HG03457 (cell line): ENCODE results near the gene TTYH2.

ENCODE experiments used
- ATAC-seq: cut with Tn5 transposase; IDR thresholded peaks from one replicate; pipeline ENCODE4 v1.9.1; 2021; ENCODE audit warnings: moderate number of reproducible peaks; ENCODE audit not compliant: unreplicated experiment

Gene TTYH2

DNA sequence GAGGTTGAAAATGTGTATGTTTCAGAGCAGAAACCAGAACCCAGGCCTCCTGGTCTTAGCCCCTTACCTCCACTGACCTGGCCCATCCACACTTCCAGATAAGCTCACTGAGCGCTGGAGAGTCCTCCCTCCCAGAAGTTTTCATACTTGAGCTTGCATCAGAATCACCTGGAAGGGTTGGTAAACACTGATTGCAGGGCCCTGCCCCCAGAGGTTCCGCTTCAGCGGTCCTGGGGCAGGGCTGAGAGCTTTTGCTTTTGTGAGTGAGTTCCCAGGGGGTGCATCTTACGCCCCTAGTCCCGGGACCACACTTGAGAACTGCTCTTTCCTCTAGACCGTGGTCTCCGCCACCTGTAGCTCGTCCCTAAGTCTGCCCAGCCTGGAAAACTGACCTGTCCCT, 20.6 kb downstream of the TTYH2 start:
- no peak for ATAC-seq

DNA sequence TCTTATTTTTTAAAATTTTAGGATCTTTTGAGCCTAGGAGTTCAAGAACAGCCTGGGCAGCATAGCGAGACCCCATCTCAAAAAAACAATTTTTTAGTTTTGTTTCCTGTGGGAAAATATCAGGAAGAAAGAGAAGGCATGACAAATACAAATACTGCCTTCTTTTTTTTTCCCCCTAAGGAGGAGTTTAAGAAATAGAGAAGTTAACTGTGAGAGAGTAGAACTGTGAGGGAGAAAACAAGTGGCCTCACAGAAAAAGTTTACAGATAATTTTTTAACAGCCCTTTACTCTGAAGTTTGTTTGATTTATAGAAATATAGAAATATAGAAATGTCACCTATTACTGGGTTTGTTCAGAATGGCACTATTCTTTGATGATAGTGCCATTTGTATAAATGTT, 21.1 kb downstream of the TTYH2 start:
- no peak for ATAC-seq

DNA sequence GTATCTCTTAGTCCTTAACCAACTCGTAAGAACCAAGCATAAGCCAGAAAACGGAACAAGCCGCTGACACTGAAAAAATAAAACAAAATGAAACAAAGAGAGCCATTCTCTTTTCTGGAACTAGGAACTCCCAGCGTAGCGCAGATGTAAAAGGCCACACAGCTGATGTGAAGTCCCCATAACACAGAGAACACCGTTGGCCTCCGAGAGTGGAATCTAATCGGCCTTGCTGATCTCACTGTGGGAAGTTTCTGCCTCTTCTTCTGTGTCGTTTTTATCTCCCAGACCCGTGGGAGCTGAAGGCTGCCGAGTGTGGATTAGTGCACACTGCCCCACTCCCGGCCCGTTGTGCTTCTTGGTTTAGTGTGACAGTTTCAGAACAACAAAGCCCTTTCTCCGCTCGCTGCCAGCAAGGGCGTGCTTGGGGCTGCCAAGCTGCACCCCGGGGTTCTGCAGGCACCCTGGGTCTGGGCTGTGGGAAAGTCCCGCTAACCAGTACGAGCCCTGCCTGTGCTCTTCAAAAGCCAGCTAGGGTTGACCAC, 21.7 kb downstream of the TTYH2 start:
- no peak for ATAC-seq

DNA sequence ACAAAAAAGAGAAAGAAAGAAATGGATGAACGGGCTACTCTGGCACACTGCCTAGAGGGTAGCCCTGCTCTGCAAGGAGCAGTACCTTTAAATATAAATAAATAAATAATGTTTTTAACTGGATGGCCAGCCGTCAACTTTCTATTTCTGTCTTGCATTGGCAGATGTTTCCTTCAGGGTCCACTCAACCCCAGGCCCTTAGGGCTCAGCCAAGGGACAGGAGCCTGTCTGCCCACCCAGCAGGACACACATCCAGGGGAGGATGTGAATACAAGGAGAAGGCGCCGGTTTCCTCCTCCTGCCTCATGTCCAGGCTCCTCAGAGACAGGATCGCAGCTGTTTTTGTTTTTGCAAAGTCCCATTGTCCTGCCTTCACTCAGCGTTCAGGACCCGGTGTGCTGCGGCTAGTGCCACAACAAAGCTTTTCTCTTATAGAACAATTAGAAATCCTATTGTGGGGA, 22.6 kb downstream of the TTYH2 start:
- no peak for ATAC-seq

DNA sequence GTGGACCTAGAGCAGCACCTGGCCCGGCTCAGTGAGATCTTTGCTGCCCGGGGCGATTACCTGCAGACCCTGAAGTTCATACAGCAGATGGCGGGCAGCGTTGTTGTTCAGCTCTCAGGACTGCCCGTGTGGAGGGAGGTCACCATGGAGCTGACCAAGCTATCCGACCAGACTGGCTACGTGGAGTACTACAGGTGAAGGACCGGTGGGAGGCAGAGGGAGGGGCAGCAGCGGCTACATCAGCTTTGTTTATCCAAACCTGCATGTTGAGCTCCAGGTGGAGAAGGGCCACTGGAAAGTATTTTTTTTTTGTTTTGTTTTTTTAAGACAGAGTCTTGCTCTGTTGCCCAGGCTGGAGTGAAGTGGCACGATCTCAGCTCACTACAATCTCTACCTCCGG, 23.9 kb downstream of the TTYH2 start:
- ATAC-seq = no peak

DNA sequence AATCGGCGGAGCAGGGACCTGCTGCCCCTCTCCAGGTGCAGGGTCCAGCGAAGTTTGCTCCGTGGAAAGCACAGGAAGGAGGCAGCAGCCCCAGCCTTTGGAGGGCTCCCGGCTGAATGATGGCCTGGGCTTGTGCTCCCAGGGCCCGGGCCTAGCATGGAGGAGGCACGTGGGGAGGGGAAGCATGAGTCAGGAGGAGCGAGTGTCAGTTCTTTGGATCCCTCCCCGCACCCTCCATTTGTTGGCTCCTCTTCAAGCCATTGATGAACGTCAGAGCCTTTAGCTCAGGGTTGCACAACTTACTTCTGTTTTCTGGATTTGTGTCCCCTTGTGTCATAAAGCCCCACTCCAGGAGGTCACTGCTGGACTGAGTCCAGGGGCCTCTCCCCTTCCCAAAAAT, 25.8 kb downstream of the TTYH2 start:
- ATAC-seq = no peak

DNA sequence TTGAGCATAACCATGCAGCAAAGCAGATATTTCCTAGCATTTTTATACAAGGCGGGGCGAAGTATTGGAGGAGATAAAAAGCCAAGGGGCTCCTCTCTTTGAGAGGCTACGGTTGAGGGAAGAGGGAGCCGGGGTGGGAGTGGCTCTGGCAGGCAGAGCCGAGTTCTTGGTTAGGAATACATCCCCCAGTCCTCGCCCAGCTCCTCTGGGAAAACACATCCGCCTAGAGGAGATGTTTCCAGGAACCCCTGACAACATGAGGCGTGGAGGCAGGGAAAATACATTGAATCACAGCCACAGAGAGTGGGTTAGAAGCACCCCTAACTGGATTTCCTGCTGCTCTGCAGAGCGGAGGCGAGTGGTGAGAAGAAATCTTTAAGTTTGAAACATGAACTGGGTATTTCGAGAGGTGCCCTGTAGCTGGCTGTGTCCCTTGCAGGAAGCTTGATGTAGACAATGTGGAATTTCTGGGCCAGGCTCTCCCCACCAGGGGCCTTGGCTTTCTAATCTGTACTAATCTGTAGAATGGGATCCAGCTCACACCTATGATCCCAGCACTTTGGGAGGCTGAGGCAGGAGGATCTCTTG, 27.3 kb downstream of the TTYH2 start:
- no peak for ATAC-seq

DNA sequence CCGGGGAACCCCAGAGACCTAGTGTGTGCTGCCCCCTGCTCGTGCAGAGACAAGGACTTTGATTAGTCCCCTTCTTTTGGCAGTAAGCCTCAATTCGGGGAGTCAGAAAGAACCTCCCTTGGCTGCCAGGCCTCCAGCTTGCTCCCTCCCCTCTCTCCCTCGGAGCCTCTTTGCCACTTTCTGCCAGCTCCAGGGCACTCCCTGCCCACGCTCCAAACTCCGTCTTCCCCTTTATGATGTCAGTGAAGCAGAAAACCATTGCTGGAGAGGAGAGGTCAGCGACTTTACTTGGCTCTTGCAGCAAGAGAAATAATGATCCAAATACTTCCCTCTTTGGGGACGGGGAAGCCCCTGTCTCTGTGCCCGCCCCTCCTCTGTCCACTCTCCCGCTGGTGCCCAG, 28.1 kb downstream of the TTYH2 start:
- no peak for ATAC-seq

DNA sequence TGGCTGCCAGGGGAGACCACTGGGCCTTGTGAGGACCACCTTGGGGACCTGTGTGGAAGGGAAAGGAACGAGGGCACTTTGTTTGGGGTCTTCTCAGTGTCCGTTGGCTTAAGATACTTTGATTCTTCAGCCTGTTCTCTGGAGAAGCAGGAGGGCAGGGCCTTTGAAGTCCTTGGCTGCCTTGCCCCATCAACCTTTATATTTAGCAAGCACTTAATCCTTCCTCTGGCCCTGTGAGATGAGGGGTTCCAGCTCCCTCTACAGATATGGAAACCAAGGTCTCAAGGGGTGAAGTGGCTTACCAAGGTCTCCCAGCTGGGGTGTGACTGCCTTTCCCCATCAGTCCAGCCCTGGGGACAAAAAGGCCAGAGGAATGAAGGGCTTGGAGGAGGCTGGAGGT, 28.5 kb downstream of the TTYH2 start:
- no peak for ATAC-seq

DNA sequence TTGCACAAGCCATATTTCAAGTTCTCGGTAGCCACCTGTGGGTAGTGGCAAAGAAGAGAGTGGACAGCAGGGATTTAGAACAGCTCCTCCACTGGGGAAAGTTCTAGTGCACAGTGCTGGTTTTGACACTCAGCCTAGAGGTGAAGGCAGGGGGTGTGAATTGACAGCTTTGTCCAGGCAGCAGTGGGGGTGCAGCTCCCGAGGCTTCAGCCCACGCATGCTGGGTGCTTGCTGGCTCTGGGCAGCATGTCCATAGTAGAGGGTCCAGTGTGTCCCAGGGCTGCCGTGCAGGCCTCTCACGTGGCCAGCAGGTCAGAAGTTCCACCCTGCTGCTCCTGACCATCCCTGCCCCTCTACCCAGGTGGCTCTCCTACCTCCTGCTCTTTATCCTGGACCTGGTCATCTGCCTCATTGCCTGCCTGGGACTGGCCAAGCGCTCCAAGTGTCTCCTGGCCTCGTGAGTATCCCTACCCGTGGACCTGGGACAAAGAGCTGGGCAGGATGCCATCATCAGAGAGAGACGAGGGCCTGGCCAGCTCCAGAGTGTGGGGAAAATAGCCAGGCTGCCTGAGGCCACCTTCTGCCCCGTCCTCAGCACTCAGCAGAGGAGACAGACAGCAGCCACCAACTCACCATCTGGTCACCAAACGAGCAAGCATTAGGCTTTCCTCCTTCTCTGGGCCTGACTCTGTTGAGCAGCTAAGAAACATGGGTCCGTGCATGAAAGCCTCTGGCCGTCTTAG, 29.8 kb downstream of the TTYH2 start:
- no peak for ATAC-seq

DNA sequence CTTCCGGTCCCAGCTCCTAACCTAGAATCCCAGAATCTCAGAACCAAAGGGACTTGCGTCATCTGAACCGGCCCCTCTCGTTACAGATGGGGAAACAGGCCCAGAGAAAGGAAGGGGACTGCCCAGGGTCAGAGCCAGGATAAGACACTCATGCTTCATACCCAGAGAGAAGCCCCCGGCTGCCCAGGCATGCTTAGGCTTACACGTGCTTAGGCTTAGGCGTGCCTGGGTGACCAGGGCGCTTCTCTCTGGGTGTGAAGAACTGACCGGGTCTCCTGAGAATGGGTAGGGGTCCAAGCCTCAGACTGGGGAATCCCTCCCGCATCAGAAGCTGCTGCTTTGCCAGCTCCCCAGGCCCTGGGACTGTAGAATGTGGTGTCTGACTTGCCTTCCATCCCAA, 30.8 kb downstream of the TTYH2 start:
- no peak for ATAC-seq

DNA sequence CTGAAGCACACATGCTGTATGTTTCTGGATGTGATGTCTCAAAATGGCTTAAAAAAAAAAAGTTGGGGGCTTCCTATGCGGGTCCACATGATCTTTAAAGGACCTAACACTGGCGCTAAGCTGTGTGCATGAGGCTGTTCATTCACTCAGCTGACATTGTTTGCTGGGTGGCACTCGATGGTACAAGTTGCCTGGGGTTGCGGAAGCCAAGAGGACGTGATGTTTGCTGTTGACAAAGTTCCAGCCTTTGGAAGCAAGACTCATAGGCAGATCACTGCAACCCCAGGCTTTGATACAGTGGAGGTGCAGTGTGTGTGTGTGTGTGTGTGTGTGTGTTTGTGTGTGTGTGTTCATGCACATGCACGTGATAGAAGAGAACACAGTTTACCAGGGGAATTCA, 31.2 kb downstream of the TTYH2 start:
- ATAC-seq = no peak

DNA sequence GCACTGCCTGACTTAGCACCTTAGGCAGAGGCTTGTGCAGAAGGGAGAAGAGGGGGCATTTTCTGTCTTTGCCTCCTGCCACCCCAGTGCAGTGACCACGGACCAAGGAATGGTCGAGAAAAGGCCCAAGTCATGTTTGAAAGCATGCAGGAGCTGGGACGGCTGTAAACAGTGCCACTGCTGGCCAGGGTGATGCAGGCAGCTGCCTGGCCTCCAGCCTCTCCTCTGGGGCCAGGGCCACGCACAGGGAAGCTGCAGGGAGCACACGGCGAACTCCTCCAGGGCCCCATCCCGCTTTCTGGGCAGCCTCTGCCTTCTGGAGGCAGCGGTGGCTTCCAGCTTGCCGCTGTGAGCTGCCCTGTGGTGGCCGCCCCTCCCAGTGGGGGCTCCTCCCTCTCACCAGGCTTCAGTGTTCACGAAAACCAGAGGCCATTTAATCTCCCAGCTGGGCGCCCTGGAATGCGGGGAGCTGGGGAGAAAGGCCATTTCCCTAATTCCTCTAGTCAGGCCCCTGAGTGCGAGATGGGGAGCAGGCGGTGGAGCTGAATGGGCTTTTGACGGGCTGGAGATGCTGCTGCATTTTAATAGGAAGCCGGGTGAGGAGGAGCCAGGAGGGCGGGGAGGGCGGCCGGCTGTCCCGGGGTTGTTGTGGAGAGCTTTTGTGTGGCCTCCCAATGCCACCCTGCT, 31.9 kb downstream of the TTYH2 start:
- ATAC-seq = no peak

DNA sequence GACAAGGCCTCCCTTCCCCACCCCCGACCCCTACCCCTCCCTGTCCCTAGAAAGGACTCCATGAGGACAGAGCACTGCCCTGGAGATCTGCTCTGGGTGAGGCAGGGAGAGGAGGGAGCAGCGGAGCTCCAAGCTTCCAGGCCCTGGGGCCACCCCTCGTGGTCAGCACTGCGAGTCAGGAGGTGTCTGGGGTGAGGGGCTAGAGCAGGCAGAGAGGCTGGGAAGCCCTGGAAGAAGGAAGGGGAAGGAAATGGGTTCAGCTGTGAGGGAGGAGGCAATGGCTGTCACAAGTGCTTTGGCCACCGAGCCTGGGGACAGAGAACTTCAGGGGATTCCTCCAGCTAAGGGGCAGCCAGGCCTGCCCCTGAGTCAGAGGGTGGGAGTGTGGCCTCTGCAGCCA, 32.5 kb downstream of the TTYH2 start:
- no peak for ATAC-seq

DNA sequence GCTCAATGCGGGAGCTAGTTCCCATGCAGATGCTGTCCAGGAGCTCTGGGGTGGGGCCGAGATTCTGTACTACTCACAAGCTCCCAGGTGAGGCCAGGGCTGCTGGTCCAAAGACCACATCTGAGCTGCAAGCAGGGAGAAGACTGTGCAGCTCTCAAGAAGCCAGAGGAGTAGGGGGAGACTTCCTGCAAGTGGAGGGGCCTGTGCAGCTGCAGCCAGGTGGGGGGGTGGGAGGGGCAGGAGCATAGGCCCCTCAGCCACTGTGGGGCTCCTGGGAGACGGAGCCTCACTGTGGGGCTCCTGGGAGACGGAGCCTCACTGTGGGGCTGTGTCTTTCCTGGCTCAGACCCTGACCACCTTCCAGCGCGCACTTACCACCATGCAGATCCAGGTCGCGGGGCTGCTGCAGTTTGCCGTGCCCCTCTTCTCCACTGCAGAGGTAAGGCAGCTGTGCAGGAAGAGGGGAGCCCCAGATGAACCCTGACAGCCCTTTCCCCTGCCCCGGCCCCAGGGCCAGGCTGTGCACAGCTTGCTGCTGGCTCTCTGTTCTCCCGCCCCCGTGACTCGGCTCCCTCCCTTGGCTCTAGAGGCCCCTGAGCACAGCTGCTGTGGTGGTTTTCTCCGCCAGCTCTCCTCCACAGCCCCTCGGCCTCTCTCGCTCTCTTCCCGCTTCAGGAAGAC, 36.4 kb downstream of the TTYH2 start:
- no peak for ATAC-seq

DNA sequence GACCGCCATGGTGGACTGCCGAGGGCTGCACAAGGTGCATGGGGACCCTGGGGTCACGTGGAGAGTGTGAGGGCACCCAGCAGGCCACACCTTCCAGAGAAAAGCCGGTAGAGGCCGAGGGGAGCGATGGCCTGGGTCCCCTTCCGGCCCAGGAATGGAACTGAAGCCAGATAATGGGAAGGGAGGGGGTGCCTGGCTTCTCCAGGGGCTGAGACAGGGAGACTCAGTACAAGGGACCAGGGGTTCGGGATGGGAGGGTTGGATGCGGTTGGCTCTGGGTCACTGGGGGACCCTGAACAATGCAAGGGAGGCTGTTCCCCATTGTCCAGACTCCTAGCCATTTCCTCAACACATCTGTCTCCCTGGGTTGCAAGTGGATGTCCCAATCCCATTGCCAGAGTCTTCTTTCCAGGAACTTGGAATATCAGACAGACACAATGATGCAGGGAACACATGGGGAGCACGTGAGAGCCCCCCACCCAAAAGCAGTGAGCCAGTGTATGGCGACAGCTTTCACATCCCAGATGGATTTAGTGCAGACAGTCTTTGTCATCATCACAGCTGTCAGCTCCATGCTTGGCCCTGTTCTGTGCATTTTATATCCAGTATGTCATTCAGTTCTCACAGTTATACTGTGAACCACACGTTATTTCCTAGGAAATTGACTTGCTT, 37.1 kb downstream of the TTYH2 start:
- ATAC-seq = no peak

DNA sequence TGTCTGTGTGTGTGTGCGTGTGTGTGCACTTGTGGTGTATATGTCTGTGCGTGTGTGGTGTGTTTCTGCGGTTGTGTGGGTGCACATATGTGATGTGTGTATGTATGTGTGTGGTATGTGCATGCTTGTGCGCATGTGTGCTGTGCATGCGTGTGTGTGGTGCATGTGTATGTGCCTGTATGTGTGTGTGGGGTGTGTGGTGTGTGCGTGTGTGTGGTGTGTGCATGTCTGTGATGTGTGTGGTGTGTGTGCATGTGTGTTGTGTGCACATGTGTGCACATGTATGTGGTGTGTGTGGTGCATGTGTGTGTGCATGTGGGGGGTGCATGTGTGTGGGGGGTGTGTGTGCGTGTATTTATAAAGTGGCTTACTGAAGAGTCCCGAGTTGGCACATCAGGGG, 37.7 kb downstream of the TTYH2 start:
- ATAC-seq = no peak

DNA sequence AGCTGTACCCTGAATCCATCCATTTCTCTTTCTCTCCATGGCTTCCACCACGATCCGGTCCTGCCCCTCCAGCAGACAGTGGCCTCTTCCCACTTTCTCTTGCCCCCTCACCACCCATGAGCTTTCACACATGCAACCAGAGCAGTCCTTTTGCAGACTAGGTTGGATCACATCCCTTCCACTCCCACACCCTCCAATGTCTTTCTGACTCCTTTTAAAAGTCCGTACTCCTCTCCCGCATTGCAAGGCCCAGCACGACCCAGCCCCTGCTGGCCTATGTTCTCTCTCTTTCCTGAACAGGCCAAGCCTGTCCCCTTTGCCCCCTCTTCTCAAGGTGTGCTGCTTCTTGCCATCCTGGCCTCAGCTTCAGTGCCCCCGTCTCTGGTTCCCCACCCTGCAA, 38.2 kb downstream of the TTYH2 start:
- ATAC-seq = no peak

DNA sequence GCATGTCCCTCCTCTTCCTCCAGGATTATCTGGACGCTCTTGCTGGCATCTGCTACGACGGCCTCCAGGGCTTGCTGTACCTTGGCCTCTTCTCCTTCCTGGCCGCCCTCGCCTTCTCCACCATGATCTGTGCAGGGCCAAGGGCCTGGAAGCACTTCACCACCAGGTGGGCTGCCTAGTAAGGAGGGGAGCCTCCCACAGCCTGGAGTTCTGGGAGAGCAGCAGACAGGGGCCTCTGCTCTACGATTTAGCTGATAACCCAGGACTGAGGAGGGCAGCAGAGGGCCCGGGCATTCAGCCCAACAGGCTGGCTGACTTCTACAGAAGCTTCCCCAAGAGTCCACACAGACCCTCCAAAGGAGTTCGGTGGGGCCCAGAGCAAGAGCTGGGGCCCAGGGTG, 38.8 kb downstream of the TTYH2 start:
- ATAC-seq = no peak

DNA sequence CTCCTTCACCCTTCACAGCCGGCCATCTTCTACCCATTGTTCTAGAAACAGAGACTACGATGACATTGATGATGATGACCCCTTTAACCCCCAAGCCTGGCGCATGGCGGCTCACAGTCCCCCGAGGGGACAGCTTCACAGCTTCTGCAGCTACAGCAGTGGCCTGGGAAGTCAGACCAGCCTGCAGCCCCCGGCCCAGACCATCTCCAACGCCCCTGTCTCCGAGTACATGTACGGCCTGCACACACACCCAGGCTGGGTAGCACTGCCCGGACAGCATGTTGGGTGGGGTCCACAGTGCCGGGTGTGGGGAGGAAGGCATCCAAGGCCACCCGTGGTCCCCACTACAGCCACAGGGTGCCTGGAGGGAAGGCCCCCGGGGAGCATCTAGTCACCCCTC, 39.7 kb downstream of the TTYH2 start:
- ATAC-seq = no peak

DNA sequence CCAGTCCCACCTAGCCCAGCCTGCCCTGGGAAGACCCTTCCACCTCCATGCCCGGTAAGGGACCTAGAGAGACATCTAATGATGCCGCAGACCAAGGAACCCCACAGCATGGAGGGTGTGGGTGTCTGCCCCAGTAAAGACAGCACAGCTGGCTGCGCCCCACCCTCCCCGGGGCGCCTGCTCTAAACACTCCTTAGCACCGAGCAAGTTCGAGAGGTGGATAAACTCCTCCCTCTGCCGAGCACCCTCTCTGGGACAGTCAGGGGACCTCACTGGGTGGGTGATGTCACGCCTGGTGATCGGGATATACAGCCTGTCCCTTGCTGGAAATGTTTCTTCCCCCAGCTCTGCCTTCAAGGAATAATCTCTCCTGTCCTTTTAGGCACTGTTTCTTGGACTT, 43.9 kb downstream of the TTYH2 start:
- ATAC-seq = no peak
